K562 (cell line): ENCODE results near the gene VPS35. TPM values are rescaled to one million over a fixed set of nuclear protein-coding genes. Genes with fewer than 3 reads are reported as not detected.

Experiments used
- ATAC-seq: fragments of 200-7000 bp; cut with Tn5 transposase; 3 replicates; pipeline ENCODE4 v1.9.1; 2020; ENCODE audit warnings: moderate library complexity
- BruUV-seq: library from RNA; stranded (reverse); fragments of 400-500 nt; replicated peaks from 2 replicates; lab custom pipeline; 2021; lab: Mats Ljungman, UMichigan
- CTCF ChIA-PET: fragments of 300-600 bp; formaldehyde crosslinking; extraction: SDS; loops from one replicate; lab custom pipeline; 2021; ENCODE audit warnings: low intra/inter-chr PET ratio; lab: Yijun Ruan, JAX
- POLR2A ChIA-PET: fragments of 300-600, 350-650 bp; sonication (Branson Sonifier 250); formaldehyde crosslinking; extraction: SDS; loops from one replicate; lab custom pipeline; 2021; ENCODE audit warnings: antibody characterized with exemption, inconsistent platforms; lab: Yijun Ruan, JAX
- DNase-seq, 4 experiments: peaks; one replicate each; pipeline versions ENCODE4 v3.0.0 to v3.0.0-alpha.2; 2011 to 2018; ENCODE audit warnings: low spot score in 3 of 4, mixed read lengths in 3 of 4; ENCODE audit errors: extremely low read depth in 1 of 4
- FAIRE-seq: peaks from 2 replicates; lab custom pipeline; 2011; peaks lifted over from hg19 to GRCh38; lab: Jason Lieb, UNC
- H2AFZ ChIP-seq: 2 replicates; pipeline ENCODE4 v1.6.0; 2011; ENCODE audit warnings: low read depth, low read length, control low read depth, inconsistent platforms
- H3K27ac ChIP-seq: fragments of 200-600 bp; 3 replicates; pipeline ENCODE4 v1.8.0; 2011; ENCODE audit warnings: low read depth, mild to moderate bottlenecking, control low read depth, inconsistent platforms, low read length, moderate library complexity, mixed read lengths; ENCODE audit errors: extremely low read depth
- H3K27me3 ChIP-seq, 2 experiments: fragments of 300-600 bp in 1 of 2; 2 replicates in 1 of 2; 3 replicates in 1 of 2; pipeline versions ENCODE4 v1.6.0 to v1.8.0; 2011; ENCODE audit warnings: inconsistent platforms in 2 of 2, low read length in 2 of 2, mild to moderate bottlenecking in 1 of 2, mixed read lengths in 1 of 2, moderate library complexity in 1 of 2; ENCODE audit not compliant: control insufficient read depth in 2 of 2, insufficient read depth in 2 of 2
- H3K36me3 ChIP-seq: fragments of 300-600 bp; 3 replicates; pipeline ENCODE4 v1.8.0; 2011; ENCODE audit warnings: mild to moderate bottlenecking, low read length, inconsistent platforms; ENCODE audit not compliant: control insufficient read depth, insufficient read depth
- H3K4me1 ChIP-seq, 2 experiments: fragments of 200-600 bp in 1 of 2; replicated peaks in 1 of 2; 2 replicates in 1 of 2; 3 replicates in 1 of 2; pipeline versions ENCODE4 v1.5.1 to v1.8.0; 2011; ENCODE audit warnings: inconsistent platforms in 2 of 2, low read length in 2 of 2, mild to moderate bottlenecking in 1 of 2, mixed read lengths in 1 of 2, moderate library complexity in 1 of 2; ENCODE audit not compliant: control insufficient read depth in 2 of 2, insufficient read depth in 2 of 2
- H3K4me2 ChIP-seq: 2 replicates; pipeline ENCODE4 v1.6.1; 2011; ENCODE audit warnings: low read length, control low read depth, inconsistent platforms, mixed read lengths; ENCODE audit not compliant: insufficient read depth
- H3K4me3 ChIP-seq: fragments of 200-600 bp; sonication (generic), shearing (Covaris generic); 2 replicates; pipeline ENCODE4 v1.5.1; 2016; ENCODE audit warnings: control low read depth, inconsistent platforms
- H3K79me2 ChIP-seq: fragments of 200-600 bp; 3 replicates; pipeline ENCODE4 v1.8.0; 2011; ENCODE audit warnings: low read length, inconsistent platforms; ENCODE audit not compliant: control insufficient read depth, insufficient read depth
- H3K9ac ChIP-seq, 2 experiments: 2 replicates each; pipeline versions ENCODE4 v1.6.0 to v1.6.1; 2011; ENCODE audit warnings: low read depth in 2 of 2, low read length in 2 of 2, control low read depth in 1 of 2, inconsistent platforms in 1 of 2, mild to moderate bottlenecking in 1 of 2, mixed read lengths in 1 of 2; ENCODE audit not compliant: insufficient read depth in 1 of 2
- H3K9me1 ChIP-seq: one replicate; pipeline ENCODE4 v1.6.0; 2011; ENCODE audit warnings: inconsistent platforms, mild to moderate bottlenecking, low read length, moderate library complexity; ENCODE audit not compliant: control insufficient read depth, insufficient read depth
- H3K9me3 ChIP-seq: replicated peaks from 2 replicates; pipeline ENCODE4 v1.5.1; 2011; ENCODE audit warnings: low read depth, low read length, inconsistent platforms; ENCODE audit not compliant: control insufficient read depth, insufficient read depth
- H4K20me1 ChIP-seq: replicated peaks from 2 replicates; pipeline ENCODE4 v1.6.1; 2011; ENCODE audit warnings: low read length, inconsistent platforms, mixed read lengths; ENCODE audit not compliant: control insufficient read depth, insufficient read depth
- BRCA1 ChIP-seq, 2 experiments: fragments of 450-650 bp in 1 of 2; sonication (generic) in 1 of 2; formaldehyde crosslinking in 1 of 2; IDR thresholded peaks; 2 replicates each; pipeline versions ENCODE4 v1.5.0 to v1.6.1; 2017 to 2020; ENCODE audit warnings: mild to moderate bottlenecking in 1 of 2, missing genetic modification reagents in 1 of 2
- HMGN3 ChIP-seq: IDR thresholded peaks from 2 replicates; pipeline ENCODE4 v1.6.1; 2011; ENCODE audit warnings: borderline replicate concordance, low read depth, mild to moderate bottlenecking, mixed read lengths, low read length; ENCODE audit not compliant: insufficient read length; ENCODE audit errors: extremely low read depth
- NFRKB ChIP-seq: fragments of 450-650 bp; IDR thresholded peaks from 2 replicates; pipeline ENCODE4 v1.6.1; 2016; ENCODE audit warnings: low read depth
- NR2C2 ChIP-seq, 2 experiments: fragments of 200-800 bp in 1 of 2; sonication (Bioruptor generic) in 1 of 2; sonication (generic) in 1 of 2; formaldehyde crosslinking in 1 of 2; IDR thresholded peaks; 2 replicates each; pipeline versions ENCODE4 v1.6.1 to v1.8.0; 2016 to 2022; ENCODE audit warnings: mild to moderate bottlenecking in 1 of 2, missing compliant biosample characterization in 1 of 2, missing genetic modification characterization in 1 of 2, missing genetic modification reagents in 1 of 2
- NRF1 ChIP-seq, 2 experiments: fragments of 450-650 bp; IDR thresholded peaks in 1 of 2; conservative IDR thresholded peaks in 1 of 2; 2 replicates each; pipeline ENCODE4 v1.6.1; 2014; ENCODE audit warnings: mild to moderate bottlenecking in 2 of 2
- ZFP30 ChIP-seq: fragments of 250-450 bp; sonication (Bioruptor Pico); IDR thresholded peaks from 2 replicates; pipeline ENCODE4 v1.8.0; 2022; ENCODE audit warnings: moderate library complexity, mild to moderate bottlenecking, inconsistent platforms, borderline replicate concordance
- ZNF668 ChIP-seq: fragments of 250-450 bp; sonication (Bioruptor Pico); IDR thresholded peaks from 2 replicates; pipeline ENCODE4 v1.8.0; 2022; ENCODE audit warnings: mild to moderate bottlenecking, inconsistent platforms
- ZNF740 ChIP-seq, 3 experiments: fragments of 200-800 bp in 1 of 3; sonication (Bioruptor generic) in 1 of 3; sonication (generic) in 1 of 3; formaldehyde crosslinking in 1 of 3; IDR thresholded peaks; 2 replicates each; pipeline versions ENCODE4 v1.6.1 to v1.8.0; 2016 to 2022; ENCODE audit warnings: mild to moderate bottlenecking in 2 of 3, missing compliant biosample characterization in 2 of 3, missing genetic modification characterization in 2 of 3, missing genetic modification reagents in 1 of 3
- WGBS: fragments of 100-300 bp; shearing (Covaris generic); methylation state at CpG from one replicate; pipeline ENCODE4 v1.1.6; 2016; ENCODE audit warnings: low coverage, mixed read lengths; ENCODE audit not compliant: insufficient coverage; ENCODE audit errors: missing lambda C conversion rate; 5-methylcytosine and 5-hydroxymethylcytosine counted together
- in situ Hi-C: fragments of 300-500 bp; cut with MboI; formaldehyde crosslinking; loops from 4 replicates; pipeline ENCODE4 v1.15.0; 2018; ENCODE audit warnings: inconsistent platforms, mixed read lengths
- intact Hi-C: fragments of 100-400 bp; cut with micrococcal nuclease; formaldehyde crosslinking; loops from 2 replicates; pipeline ENCODE4 v1.14.2; 2022
- polyA plus RNA-seq, 8 experiments: library from polyadenylated mRNA; depleted of rRNA in 4 of 8; stranded (reverse) in 5 of 8; unstranded in 3 of 8; fragments of >200 nt; fragmentation: Nextera tagmentation in 2 of 8; fragmentation: Illumina TruSeq in 1 of 8; extraction: Ambion mirVana in 2 of 8; extraction: Trizol in 1 of 8; gene quantifications; 2 replicates each; pipeline versions ENCODE4 v1.2.1 to v1.2.3, GENCODE V29; 2011 to 2014; ENCODE audit warnings: inconsistent platforms in 1 of 8, missing spikeins in 1 of 8
- total RNA-seq, 7 experiments: library from RNA; depleted of rRNA in 6 of 7; stranded (reverse); fragments of >200 nt in 6 of 7; fragmentation: Illumina TruSeq in 2 of 7; extraction: Trizol in 2 of 7; gene quantifications; 2 replicates each; pipeline versions ENCODE4 v1.2.1 to v1.2.3, GENCODE V29; 2011 to 2021; ENCODE audit warnings: low replicate concordance in 1 of 7

VPS35 gene
- total and polyA plus RNA-seq, 9 of the 15 experiments (the other 6 are each of a cell fraction or from before 2014, with no cell fraction given) = 32.7 to 131 (median 66.2) TPM

GRCh38 chr16:46700048-46700447 lies 11.1 kb upstream of the VPS35 start (continued):
- TF ChIP-seq ZNF740 (CRISPR knock-in tag; IDR thresholded peaks at IDR 0.05) (no peak), ZNF740 (tag; IDR thresholded peaks at IDR 0.05) (no peak), HMGN3 (no peak), NRF1 (conservative IDR thresholded peaks at IDR 0.05 in 1 of 2, IDR thresholded peaks at IDR 0.05 in 1 of 2) (no peak), NR2C2 (CRISPR knock-in tag; IDR thresholded peaks at IDR 0.05) (no peak), NR2C2 (tag; IDR thresholded peaks at IDR 0.05) (no peak)

DNA sequence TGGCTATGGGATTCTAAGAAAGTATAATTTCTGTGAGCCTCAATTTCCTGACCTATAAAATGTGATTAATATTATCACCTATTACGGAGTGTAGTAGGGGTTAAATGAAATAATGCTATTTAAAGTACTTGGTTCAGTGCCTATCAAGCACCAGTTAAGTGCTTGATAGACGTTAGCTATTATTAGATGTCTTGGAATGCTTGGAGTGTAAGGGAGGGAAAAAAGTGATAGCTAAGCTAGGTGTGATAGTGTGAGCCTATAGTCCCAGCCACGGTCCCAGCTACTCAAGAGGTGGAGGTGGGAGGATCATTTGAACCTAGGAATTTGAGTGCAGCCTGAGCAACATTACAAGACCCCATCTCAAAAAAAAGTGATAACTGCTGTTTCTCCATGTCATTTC lies 8.0 kb upstream of the VPS35 start:
- Histone ChIP-seq H3K79me2 (peaks cover 12% of the 10 kb centered on the region), H3K9me3 (no peaks in the 10 kb centered on the region), H3K27me3 (no peaks in the 10 kb centered on the region), H4K20me1 (no peaks in the 10 kb centered on the region), H3K9ac (no peak overlapping the region), H3K4me2 (no peak overlapping the region), H3K4me3 (no peak overlapping the region), H3K36me3 (peaks cover 64% of the 10 kb centered on the region), H3K4me1 (no peaks in the 10 kb centered on the region), H3K9me1 (no peaks in the 10 kb centered on the region)
- in situ Hi-C loops = loop anchor here (10.0 kb wide), 1 partner anchor 128 kb away; no protein-coding TSS in a partner anchor
- WGBS = 85% methylated on average over 3 of the region's 3 CpGs
- CTCF ChIA-PET = no interaction called here
- no TSS peak for BruUV-seq
- no peak for FAIRE-seq
- ATAC-seq = no peak
- DNase-seq = no peak
- TF ChIP-seq ZFP30 (CRISPR knock-in tag) = no peak
- no peak for TF ChIP-seq NFRKB
- TF ChIP-seq BRCA1 (IDR thresholded peaks at IDR 0.05) = no peak
- TF ChIP-seq BRCA1 (CRISPR knock-in tag; IDR thresholded peaks at IDR 0.05) = no peak
- TF ChIP-seq ZNF668 (CRISPR knock-in tag) = no peak
- TF ChIP-seq, all 486 proteins: peak for 0
- POLR2A ChIA-PET = interaction anchor here (0.6 to 1.2 kb wide), 5 partner anchors 10 to 125 kb away, joined by 3 to 5 read pairs (median 3); no protein-coding TSS in a partner anchor
- no peak overlapping the region for H2AFZ ChIP-seq
- intact Hi-C loops = no loop called here
- H3K27ac ChIP-seq = no peak overlapping the region
